ENCODE measurements around the gene TSPAN17. TPM values are rescaled to one million over a fixed set of nuclear protein-coding genes. Genes with fewer than 3 reads are reported as not detected.

TSPAN17 gene
- total RNA-seq, 1 experiment from 2014 or later = 23.3 TPM

DNA sequence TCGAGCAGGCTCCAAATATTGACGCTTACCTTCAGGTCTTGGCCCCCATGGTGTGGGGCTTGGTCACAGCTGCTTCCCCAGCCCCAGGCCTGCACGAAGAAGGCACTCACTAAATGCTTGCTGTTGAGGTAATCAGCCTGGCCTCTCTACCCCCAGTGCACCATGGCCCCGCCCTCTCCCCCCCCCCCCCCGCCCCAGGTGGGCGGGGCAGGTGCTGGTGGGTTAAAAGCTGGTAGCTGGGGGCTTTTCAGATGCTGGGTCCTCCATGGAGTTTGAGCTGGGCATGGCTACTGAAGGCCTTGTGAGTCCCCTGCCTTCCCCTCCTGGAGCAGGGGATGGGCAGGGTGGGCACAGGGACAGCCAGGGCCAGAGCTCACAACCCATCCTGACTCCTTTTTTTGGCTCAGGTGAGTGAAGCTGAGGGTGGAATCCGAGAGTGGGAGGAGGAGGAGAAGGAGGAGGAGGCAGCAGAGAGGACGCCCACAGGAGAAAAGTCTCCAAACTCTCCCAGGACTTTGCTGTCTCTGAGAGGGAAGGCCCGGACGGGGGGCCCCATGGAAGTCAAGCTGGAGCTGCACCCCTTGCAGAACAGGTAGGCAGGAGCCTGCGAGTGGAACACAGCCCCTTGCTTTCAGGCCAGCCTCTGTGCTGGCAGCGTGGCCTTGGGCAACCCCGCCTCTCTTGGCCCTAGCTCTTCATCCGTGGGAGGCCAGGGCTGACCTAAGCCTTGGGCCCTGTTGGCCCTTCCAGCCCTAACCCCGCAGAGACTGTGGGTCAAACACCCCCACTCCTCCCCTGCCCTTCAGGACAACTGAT is 4.4 kb upstream of the TSPAN17 start:
- Histone ChIP-seq H3K27me3 (replicated peaks; ENCODE audit: insufficient read depth, low read depth, low read length, poor library complexity) (no peaks in the 10 kb centered on the region), H3K9me3 (ENCODE audit: low read depth, low read length, poor library complexity, severe bottlenecking) (no peaks in the 10 kb centered on the region), H3K4me3 (ENCODE audit: low read depth, low read length, poor library complexity, severe bottlenecking) (no peak overlapping the region), H3K27ac (ENCODE audit: low read depth, low read length, poor library complexity, severe bottlenecking) (no peak overlapping the region), H3K4me1 (ENCODE audit: insufficient read depth, low read length, poor library complexity, severe bottlenecking) (no peaks in the 10 kb centered on the region), H3K36me3 (ENCODE audit: insufficient read depth, low read length, poor library complexity, severe bottlenecking) (no peaks in the 10 kb centered on the region)
- no peak for DNase-seq (ENCODE audit: low spot score)
- no TSS peak for BruUV-seq (replicated peaks)
- no peak for TF ChIP-seq EZH2 (IDR thresholded peaks at IDR 0.05; ENCODE audit: borderline replicate concordance, low read depth, low read length, poor library complexity, severe bottlenecking)
- no peak for TF ChIP-seq CTCF (conservative IDR thresholded peaks at IDR 0.05; ENCODE audit: low read depth, low read length)
- ChIA-PET CTCF (no interaction called here), POLR2A (ENCODE audit: low non-redundant PET) (no interaction called here)
- intact Hi-C loops (cut with micrococcal nuclease; ENCODE audit: unreplicated experiment) = no loop called here

DNA sequence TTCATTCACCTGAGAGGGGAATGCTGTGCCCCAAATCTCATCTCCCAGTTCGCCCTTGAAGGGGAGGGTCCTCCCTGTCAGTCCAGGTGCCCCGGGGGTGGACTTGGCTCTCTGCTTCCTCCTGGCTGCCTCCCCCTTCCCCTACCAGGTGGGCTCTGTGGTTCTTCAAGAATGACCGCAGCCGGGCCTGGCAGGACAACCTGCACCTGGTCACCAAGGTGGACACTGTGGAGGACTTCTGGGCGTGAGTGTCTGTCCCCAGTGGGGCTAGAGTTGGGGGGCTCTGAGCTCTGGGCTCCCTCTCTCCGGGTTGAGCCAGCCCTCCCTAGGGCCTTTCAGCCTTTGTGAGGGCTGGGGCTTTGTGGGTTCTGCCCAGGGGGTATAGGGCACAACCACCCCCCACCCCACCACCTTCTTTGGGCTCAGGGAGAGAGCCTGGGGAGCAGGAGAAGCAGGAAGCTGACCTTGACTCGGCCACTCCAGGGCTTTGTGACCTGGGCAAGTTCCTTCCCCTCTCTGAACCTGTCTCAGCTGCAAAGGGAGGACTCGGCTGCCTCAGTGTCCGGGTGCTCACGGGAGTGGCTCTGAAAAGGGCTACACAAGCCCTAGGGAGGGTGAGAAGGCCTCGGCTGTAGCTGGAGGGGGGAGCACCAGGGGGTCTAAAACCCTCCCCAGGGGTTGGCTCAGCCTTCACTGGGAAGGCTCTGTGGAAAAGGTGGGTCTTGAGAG is 3.6 kb upstream of the TSPAN17 start:
- CTCF ChIA-PET = no interaction called here

DNA sequence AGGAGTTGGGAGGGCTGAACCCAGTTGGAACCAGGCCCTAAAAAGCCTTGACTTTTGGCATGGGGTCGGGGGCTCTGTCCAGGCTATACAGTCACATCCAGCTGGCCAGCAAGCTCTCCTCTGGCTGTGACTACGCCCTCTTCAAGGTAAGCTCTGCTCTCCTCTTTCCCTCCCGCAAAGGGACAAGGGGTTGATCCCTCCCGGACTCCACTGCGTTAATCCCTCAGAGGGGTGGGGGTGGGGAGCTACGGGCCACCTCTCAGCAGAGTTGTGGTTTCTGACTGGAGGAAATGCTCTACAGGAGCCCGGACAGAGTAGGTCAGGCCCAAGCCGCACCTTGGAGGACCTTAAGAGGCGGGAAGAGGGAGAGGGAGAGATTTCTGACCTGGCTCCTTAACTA is 3.0 kb upstream of the TSPAN17 start:
- Histone ChIP-seq H3K36me3 (ENCODE audit: insufficient read depth, low read length, poor library complexity, severe bottlenecking) (no peaks in the 10 kb centered on the region), H3K4me1 (ENCODE audit: insufficient read depth, low read length, poor library complexity, severe bottlenecking) (no peaks in the 10 kb centered on the region), H3K9me3 (ENCODE audit: low read depth, low read length, poor library complexity, severe bottlenecking) (no peaks in the 10 kb centered on the region), H3K4me3 (ENCODE audit: low read depth, low read length, poor library complexity, severe bottlenecking) (no peak overlapping the region), H3K27me3 (replicated peaks; ENCODE audit: insufficient read depth, low read depth, low read length, poor library complexity) (no peaks in the 10 kb centered on the region), H3K27ac (ENCODE audit: low read depth, low read length, poor library complexity, severe bottlenecking) (no peak overlapping the region)
- ChIA-PET POLR2A (ENCODE audit: low non-redundant PET) (no interaction called here), CTCF (no interaction called here)
- DNase-seq (ENCODE audit: low spot score) = no peak
- no peak for TF ChIP-seq CTCF (conservative IDR thresholded peaks at IDR 0.05; ENCODE audit: low read depth, low read length)
- no peak for TF ChIP-seq EZH2 (IDR thresholded peaks at IDR 0.05; ENCODE audit: borderline replicate concordance, low read depth, low read length, poor library complexity, severe bottlenecking)
- intact Hi-C loops (cut with micrococcal nuclease; ENCODE audit: unreplicated experiment) = no loop called here
- BruUV-seq (replicated peaks) = no TSS peak

More for the DNA sequence above, 3.6 kb upstream of the TSPAN17 start:
- Histone ChIP-seq H3K27me3 (replicated peaks; ENCODE audit: insufficient read depth, low read depth, low read length, poor library complexity) (no peaks in the 10 kb centered on the region), H3K27ac (ENCODE audit: low read depth, low read length, poor library complexity, severe bottlenecking) (no peak overlapping the region), H3K9me3 (ENCODE audit: low read depth, low read length, poor library complexity, severe bottlenecking) (no peaks in the 10 kb centered on the region), H3K36me3 (ENCODE audit: insufficient read depth, low read length, poor library complexity, severe bottlenecking) (no peaks in the 10 kb centered on the region), H3K4me3 (ENCODE audit: low read depth, low read length, poor library complexity, severe bottlenecking) (no peak overlapping the region), H3K4me1 (ENCODE audit: insufficient read depth, low read length, poor library complexity, severe bottlenecking) (no peaks in the 10 kb centered on the region)
- BruUV-seq (replicated peaks) = no TSS peak
- no peak for DNase-seq (ENCODE audit: low spot score)
- POLR2A ChIA-PET (ENCODE audit: low non-redundant PET) = no interaction called here
- no peak for TF ChIP-seq CTCF (conservative IDR thresholded peaks at IDR 0.05; ENCODE audit: low read depth, low read length)
- TF ChIP-seq EZH2 (IDR thresholded peaks at IDR 0.05; ENCODE audit: borderline replicate concordance, low read depth, low read length, poor library complexity, severe bottlenecking) = no peak
- intact Hi-C loops (cut with micrococcal nuclease; ENCODE audit: unreplicated experiment) = no loop called here

Measured in A673 (cell line).